HG03064 (cell line): Measurements from ENCODE around the gene E2F4.

Experiments used
- ATAC-seq: cut with Tn5 transposase; IDR thresholded peaks from one replicate; pipeline ENCODE4 v1.9.1; 2021; ENCODE audit warnings: low read depth; ENCODE audit not compliant: unreplicated experiment

Gene E2F4

DNA sequence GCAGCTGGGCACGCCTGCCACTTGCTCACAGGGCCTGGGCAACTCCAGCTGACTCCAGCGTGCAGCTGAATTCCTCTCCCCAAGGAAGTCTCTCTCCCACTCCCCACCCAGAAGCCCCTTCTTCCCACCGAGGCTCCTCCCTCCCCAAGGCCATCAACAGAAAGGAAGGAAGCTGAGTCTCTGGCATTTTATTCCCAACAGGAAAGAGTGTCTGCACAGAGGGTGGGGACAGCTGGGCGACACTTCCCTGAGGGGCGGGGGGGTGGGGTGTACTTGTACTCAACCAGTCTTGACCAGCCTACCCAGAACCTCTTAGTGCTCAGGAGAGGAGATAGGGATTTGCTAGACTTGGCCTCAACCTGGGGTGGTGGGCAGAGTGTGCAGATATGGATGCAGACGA, 1.9 kb upstream of the E2F4 start, which contains the start of gene EXOC3L1:
Gene EXOC3L1 (minus strand): TSS at position 96 of the 400 bp plus-strand sequence. CDS start 460 bp downstream, outside the sequence.
- ATAC-seq = no peak

DNA sequence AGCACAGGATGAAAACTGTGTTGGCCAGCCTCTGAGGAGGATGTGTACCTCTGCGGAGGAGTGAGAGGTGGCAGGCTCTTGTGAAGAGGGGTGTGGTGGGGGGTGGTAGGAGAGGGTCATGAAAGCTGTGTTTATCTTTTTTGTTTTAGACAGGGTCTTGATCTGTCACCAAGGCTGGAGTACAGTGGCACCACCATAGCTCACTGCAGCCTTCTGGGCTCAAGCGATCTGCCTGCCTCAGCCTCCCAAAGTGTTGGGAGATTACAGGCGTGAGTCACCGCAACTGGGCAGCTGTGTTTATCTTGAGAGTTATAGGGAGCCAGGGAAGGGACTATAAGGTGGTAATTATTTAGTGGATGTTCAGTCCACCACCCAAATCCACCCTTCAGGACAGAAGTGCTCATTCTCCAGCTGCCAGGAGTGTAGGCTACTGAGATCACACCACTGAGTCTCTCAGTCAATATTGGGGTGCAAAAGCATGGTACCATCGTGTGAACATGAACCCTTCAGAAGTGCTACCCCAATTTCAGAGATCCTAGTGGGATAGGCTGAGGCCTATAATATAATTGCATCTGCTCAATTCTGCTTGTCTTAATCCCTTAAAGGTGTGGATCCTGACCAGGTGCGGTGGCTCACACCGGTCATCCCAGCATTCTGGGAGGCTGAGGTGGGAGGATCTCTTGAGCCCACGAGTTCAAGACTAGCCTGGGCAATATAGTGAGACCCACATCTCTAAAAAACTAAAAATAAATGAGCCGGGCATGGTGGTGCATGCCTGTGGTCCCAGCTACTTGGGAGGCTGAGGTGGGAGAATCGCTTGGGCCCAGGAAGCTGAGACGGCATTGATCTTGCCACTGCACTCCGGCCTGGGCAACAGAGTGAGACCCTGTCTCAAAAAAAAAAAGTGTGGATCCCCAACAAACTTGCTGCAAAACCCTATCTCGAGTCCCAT, 1.2 kb upstream of the E2F4 start:
- ATAC-seq = no peak

DNA sequence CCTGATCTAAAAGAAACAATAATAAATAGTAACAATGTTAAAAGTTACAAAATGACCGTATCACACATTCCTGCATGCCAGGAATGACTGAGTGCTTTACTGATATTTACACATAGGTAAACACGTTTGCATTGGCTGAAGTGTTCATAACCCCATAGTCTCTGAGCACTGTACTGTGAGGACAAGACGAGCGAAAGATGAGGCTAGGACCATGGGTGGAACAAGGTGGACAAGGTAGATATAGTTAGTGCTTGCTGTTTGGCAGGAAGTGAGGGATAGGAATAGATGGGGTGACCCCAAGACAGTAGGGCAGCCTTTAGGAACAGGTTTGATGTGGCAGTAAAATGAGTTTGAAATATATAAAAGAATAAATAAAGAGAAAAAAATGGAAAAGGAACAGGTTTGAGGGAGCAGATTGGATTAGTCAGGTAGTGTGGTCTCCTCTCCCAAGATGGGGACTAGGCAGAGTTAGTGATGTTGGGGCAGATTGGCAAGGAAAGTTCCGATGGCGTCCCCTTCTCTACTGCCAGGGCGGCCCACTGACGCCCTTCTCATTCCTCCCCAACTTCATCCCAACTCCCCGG, 452 bp upstream of the E2F4 start:
- ATAC-seq = no peak

DNA sequence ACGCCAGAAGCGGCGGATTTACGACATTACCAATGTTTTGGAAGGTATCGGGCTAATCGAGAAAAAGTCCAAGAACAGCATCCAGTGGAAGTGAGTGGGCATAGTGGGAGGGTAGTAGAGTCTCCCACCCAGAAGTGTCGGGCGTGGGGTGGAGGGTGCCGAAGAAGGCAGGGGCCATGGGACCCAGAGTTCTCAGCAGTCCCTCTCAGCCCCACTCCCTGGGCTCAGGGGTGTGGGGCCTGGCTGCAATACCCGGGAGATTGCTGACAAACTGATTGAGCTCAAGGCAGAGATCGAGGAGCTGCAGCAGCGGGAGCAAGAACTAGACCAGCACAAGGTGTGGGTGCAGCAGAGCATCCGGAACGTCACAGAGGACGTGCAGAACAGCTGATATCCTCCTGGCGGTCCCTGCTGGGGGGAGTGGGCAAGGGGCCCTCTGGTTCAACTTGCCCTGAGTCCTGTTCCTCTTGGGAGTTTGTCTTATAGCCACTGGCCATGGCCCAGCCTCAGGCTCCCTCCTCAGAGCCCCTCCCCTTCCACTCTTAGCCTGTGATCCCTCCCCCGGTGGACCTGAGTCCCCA, 916 bp downstream of the E2F4 start:
- ATAC-seq = no peak

- ATAC-seq = no peak
Observed at GRCh38 chr16:67193536-67193935, 1.6 kb downstream of the E2F4 start.

DNA sequence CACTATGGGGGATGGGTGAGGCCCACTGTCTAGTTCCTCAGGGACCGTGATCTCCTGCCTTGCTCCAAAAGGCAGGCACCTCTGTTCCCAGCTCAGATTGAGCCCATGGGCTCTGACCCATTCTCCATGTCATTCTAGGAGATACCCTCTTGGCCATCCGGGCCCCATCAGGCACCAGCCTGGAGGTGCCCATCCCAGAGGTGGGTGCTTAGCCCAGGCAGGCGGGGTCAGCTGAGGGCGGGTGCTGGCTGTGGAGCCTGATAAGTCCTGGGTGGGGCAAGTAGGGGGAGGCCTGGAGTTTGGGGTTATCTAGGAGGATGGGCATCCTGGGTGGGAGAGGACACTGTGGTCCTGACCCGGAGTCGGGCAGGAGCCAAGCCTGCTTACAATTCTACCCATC, 2.3 kb downstream of the E2F4 start:
- ATAC-seq = no peak

GRCh38 chr16:67195676-67196075, 3.7 kb downstream of the E2F4 start:
- ATAC-seq = no peak

DNA sequence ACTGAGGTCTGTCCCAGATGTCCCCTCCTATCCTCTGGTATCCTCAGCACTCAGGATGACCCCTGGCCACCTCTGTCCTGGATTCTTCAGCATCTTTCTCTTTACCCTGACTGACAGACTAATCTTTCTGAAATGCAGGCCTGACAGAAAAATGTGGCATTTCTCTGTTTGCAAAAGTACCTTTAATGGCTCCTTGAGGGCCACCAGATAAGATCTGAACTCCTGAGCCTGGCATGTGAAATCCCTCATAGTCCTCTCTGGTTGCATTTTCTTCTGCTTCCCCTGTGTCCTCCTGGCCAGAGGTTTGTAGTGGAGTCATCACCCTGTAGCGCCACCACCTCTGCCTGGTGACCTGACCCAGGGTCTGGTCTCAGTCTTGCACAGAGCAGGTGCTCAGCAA, 4.9 kb downstream of the E2F4 start:
- no peak for ATAC-seq

GRCh38 chr16:67197704-67198103, 5.7 kb downstream of the E2F4 start:
- no peak for ATAC-seq

DNA sequence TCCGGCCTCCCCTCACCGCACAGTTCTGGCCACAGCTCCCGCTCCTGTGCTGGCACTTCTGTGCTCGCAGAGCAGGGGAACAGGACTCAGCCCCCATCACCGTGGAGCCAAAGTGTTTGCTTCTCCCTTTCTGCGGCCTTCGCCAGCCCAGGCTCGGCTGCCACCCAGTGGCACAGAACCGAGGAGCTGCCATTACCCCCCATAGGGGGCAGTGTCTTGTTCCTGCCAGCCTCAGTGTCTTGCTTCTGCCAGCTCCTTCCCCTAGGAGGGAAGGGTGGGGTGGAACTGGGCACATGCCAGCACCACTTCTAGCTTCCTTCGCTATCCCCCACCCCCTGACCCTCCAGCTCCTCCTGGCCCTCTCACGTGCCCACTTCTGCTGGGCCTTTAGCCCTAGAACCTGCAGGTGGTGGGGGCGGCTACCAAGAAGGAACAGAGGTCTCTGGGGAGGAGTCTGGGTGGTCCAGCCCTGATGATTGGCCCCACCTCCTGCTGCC, 6.3 kb downstream of the E2F4 start:
- no peak for ATAC-seq

GRCh38 chr16:67199011-67199807, 7.3 kb downstream of the E2F4 start, which contains the start of gene ELMO3:
Gene ELMO3, plus strand, starts transcription at chr16:67199131. Its CDS starts 196 bp downstream, at chr16:67199327.
- ATAC-seq = no peak

- ATAC-seq = no peak
Observed at GRCh38 chr16:67199808-67200198, 7.8 kb downstream of the E2F4 start.

DNA sequence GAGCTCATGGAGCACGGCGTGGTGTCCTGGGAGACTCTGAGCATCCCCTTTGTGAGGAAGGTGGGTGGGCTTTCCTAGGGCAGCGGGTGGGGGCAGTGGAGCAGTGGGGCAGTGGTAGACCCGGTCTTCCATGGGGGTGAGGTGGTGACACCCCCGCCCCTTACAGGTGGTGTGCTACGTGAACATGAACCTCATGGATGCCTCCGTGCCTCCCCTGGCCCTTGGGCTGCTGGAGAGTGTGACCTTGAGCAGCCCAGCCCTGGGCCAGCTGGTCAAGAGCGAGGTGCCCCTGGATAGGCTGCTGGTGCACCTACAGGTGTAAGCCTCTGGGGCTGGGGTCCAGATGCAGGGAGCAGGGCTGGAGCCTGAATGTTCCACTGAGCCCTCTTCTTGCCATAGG, 8.5 kb downstream of the E2F4 start:
- no peak for ATAC-seq

DNA sequence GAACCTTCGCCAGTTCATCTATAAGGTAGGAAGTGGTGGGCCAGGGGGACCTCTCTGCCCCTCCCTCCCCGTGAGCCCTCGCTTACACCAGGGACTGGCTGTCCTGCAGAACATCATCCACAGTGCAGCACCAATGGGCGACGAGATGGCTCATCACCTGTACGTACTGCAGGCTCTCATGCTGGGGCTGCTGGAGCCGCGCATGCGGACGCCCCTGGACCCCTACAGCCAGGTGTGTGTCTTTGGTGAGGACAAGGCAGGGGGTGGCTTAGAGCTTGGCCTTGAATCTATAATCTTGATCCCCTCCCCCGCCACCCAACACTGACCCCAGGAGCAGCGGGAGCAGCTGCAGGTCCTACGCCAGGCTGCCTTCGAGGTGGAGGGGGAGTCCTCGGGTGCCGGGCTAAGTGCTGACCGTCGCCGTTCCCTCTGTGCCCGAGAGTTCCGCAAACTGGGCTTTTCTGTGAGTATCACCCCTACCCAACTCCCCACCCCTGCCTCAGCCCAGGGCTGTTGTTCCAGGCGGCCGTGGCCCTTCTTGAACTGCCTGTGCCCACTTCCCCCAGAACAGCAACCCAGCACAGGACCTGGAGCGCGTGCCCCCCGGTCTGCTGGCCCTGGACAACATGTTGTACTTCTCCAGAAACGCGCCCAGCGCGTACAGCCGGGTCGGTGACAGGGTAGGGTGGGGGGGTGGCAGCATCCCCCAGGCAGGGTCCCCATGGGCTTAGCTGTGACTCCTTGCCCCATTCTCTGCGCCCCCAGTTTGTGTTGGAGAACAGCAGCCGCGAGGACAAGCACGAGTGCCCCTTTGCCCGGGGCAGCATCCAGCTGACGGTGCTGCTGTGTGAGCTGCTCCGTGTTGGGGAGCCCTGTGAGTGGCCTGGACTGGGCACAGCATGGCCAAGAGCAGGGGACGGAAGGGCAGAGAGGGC, 9.7 kb downstream of the E2F4 start:
- no peak for ATAC-seq

GRCh38 chr16:67202426-67202825, 10.5 kb downstream of the E2F4 start:
- ATAC-seq = no peak

GRCh38 chr16:67202956-67203493, 11.1 kb downstream of the E2F4 start:
- ATAC-seq = no peak

- ATAC-seq = no peak
Observed at GRCh38 chr16:67204076-67204475, 12.1 kb downstream of the E2F4 start.

- ATAC-seq = no peak
Observed at GRCh38 chr16:67206129-67206837, 14.3 kb downstream of the E2F4 start.
